Stimulated activated CD8-positive, alpha-beta memory T cell treated with anti-CD3 and anti-CD28 coated beads, Interleukin-7, amount 100 ng/mL, for 24 hours (primary cell): ENCODE measurements around the gene DHX32.
"Not testable (repeated sequence)": the region's sequence is repeated elsewhere in the genome, so short reads cannot be mapped to it uniquely, and the experiment has no call there.

Experiments used
- DNase-seq: peaks from one replicate; pipeline ENCODE4 v3.0.0-alpha.2; 2020; ENCODE audit warnings: low read depth

Gene DHX32, protein sequence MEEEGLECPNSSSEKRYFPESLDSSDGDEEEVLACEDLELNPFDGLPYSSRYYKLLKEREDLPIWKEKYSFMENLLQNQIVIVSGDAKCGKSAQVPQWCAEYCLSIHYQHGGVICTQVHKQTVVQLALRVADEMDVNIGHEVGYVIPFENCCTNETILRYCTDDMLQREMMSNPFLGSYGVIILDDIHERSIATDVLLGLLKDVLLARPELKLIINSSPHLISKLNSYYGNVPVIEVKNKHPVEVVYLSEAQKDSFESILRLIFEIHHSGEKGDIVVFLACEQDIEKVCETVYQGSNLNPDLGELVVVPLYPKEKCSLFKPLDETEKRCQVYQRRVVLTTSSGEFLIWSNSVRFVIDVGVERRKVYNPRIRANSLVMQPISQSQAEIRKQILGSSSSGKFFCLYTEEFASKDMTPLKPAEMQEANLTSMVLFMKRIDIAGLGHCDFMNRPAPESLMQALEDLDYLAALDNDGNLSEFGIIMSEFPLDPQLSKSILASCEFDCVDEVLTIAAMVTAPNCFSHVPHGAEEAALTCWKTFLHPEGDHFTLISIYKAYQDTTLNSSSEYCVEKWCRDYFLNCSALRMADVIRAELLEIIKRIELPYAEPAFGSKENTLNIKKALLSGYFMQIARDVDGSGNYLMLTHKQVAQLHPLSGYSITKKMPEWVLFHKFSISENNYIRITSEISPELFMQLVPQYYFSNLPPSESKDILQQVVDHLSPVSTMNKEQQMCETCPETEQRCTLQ

DNA sequence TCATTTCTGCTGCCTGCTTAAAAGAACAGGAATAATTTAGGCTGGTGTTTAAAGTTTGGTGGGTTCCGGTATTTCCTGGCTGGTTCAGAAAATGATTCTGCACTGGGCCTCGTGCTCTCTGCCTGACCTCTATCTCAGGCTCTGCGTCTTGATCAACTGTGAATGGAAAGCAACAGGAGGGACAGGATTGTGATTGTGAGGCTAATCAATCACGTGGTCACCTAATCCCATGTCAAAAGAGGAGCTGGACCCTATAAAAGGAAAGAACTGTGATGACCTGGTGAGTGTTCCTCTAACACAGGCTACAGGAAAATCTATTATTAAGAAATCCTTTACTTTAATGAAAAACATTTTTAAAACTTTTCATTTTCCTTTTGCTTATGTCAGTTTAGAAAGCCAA is at the start of gene DHX32:
Gene DHX32, minus strand, starts transcription at position 101 of the 400 bp plus-strand sequence. CDS start 468 bp downstream, outside the sequence.
- DNase-seq, result no peak

DNA sequence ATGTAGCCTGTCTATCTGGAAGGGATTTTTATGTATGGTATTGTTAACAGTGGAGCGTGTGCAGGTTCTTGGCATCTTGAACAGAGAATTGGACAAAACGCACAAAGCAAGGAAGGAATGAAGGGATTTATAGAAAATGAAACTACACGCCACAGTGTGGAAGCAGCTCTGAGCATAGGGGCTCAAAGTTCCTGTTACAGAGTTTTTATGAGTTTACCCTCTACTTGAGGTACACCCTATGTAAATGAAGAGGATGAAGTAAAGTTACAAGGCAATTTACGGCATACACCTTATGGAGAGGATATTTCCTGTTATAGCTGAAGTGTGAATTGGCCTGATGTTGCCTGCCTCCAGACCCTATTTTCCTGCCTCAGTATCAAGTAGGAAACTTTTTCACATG is 48.5 kb upstream of the DHX32 start:
- no peak for DNase-seq

DNA sequence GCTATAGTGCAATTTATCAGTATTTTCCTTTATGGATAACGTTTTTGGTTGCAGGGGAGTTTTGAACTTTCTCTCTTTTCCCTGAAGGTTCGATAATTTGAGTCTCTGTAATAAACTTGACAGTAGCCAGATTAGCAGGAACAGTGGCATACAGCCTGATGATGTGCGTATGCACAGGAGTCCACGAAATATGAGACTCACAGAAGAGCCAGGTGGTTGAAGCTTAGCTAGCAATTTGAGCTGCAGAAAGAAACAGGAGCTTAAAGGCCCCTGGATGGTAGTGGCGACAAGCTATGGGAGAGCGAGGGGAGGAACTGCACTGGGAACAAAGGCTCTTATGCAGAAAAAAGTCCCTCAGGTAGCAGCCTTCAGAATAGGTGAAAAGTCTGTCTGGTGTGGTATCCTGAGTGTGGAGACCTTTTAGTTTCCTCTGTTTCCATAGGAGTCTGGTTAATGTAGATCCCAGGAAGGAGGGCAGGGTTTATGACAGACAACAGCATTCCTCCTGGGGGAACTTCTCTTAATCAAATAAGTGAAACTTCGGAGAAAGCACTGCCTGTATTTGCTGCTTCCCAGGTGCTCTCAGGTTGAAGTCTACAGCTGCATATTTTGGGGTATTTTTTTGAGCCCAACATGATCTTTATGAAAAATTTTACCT is 48.0 kb upstream of the DHX32 start:
- DNase-seq, result no peak

DNA sequence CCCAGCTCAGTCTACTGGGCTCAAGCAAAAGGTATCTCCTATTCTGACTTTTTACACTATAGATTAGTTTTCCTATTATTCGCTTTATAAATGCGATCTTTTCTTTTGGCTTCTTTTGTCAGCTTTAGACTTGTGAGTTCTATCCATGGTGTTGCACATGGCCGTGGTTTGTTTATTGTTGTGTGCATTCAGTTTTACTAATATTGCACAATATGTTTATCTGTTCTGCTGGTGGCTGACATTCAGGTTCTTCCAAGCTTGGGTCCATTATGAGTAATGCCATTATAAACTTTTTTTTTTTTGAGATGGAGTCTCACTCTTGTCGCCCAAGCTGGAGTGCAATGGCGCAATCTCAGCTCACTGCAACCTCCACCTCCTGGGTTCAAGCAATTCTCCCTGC is 46.2 kb upstream of the DHX32 start:
- DNase-seq, result not testable (repeated sequence)

DNA sequence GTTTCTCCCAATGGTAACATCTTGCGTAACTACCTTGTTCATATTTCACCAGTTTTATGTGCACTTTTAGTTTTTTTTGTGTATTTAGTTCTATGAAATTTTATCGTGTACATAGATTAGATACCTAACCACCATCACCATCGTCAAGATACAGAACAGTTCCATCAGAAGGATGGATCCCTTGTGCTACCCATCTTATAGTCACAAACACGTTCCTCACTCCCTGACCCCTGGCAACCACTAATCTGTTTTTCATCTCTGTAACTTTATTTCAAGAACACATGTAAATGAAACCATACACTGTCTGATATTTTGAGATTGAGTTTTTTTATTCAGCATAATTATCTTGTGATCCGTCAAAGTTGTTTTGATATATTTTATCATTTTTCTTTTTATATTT is 45.2 kb upstream of the DHX32 start:
- DNase-seq, result no peak

DNA sequence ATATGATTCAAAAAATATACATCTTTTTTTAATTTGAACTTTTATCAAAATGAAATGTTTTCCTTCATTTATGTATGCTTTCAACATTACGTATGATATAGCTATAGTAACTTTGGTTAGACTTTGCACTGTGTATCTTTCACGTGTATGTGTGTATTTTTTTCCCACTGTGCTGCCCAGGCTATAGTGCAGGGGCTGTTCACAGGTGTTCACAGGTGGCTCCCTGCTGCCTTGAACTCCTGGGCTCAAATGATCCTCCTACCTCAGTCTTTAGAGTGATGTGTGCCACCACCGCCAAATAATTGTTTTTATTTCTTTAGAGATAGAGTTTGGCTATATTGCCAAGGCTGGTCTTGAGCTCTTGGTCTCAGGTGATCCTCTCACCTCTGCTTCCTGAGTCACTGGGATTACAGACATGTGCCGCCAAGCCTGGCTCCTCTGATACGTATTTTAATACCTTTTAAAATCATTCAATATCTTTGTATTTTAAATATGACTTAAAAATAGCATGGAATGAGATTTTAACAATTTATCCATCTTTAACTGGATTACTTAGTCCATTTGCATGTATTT is 44.3 kb upstream of the DHX32 start:
- no peak for DNase-seq

DNA sequence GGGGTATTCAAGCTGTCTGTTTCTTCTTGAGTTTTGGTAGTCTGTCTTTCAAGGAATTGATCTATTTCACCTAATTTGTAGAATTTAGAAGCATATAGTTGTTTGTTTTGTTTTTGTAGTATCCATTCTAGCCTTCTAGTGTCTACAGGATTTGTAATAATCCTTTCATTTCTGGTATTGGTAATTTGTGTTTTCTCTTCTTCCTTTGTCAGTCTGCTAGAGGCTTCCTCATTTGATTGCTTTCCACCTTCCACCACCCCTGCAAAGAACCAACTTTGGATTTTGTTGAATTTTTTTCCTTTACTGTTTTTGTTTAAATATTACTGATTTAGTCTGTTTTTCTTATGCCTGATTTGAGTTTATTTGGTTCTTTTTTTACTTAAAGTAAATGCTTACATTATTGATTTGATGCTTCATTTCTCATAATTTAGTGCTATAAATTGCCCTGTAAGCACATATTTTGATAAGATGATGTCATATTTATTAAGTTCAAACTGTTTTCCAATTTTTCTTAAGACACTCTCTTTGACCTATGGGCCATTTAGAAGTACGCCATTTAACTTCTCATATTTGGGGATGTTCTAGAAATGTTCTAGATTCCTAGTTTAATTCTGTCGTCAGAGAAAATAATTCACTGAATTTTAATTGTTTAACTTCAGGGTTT is 40.7 kb upstream of the DHX32 start:
- not testable (repeated sequence) for DNase-seq

DNA sequence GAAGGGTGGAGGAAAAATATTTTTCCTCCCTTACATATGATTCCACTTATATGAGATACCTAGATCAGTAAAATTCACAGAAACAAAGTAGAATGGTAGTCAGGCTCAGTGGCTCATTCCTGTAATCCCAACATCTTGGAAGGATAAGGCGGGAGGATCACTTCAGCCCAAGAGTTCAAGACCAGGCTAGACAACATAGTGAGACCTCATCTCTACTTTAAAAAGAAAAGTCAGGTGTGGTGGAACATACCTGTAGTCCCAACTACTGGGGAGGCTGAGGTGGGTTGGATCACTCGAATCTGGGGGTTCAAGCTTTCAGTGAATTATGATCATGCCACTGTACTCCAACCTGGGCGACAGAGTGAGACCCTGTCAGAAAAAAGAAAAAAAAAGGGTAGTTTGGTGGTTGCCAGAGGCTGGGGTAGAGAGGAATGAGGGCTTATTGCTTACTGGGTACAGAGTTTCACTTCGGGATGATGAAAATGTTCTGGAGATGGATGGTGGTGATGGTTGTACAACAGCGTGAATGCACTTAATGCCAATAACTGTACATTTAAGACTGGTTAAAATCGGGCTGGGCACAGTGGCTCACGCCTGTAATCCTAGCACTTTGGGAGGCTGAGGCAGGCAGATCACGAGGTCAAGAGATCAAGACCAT is 36.7 kb upstream of the DHX32 start:
- not testable (repeated sequence) for DNase-seq

DNA sequence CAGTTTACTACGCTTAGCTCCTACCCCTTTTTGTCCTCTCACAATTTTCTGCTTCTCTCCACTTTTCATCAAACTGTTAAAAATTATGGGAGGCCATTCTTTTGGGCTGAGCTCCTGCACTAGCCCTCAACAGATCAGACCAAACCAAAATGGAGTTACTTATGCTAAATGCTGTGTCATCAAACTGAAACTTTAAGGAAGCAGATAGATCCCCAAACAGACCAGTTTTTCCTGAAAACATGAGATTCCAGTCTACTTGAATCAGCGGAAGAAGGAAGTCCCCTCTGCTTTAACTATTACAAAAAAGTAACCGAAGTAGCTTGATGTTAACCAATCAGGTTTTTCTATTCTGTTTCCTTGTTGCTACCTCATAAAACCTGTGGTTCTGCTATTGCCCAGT is 35.9 kb upstream of the DHX32 start:
- no peak for DNase-seq

DNA sequence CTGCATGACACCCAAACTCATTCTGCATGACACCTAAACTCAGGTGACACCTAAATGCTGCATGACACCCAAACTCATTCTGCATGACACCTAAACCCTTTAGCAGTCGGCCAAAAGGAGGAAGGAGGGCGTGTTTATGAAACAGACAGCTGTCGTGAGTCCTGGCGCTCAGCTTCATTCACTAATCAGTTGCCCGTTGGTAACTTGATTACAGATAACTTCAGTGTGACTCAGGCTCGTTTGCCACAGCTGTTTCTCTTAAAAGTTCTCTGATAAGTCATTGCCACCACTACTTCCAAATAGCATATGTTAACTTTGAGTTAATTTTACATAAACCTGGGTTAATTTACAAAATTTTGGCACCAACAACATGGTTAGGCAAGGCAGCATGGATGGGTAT is 32.2 kb upstream of the DHX32 start:
- not testable (repeated sequence) for DNase-seq

DNA sequence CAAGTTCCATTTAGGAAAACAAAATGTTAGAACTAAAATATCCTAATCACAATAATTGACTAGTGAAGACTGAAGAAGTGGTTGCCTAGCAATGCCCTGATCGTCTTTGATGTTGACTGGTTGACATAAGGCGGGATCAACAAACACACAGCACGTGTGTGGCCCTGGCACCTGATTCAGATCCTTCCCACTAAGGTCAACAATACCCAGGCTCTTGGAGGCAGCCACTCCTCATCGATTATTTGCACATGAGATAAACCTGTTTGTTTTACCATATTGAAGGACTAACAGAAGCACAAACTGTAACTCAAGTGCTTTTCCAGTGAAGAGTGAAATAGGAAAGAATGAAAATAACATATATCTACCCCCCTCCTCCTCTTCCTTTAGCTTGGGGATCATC is 30.9 kb upstream of the DHX32 start:
- no peak for DNase-seq

DNA sequence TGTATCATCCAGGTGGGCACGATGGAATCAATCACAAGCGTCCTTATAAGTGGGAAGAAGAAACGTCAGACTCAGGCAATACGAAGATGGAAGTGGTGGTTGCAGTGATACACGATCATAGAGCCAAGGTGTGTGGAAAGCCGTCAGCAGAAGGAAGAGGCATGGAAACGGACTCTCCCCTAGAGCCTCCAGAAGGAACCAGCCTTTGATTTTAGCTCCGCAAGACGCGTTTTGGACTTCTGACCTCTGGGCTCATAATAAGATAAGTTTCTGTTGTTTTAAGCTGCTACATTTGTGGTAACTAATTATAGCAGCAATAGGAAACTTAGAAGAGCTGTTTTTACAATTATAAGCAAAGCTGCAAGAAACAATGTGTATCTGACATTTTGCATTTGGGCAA is 30.1 kb upstream of the DHX32 start:
- DNase-seq, result no peak

DNA sequence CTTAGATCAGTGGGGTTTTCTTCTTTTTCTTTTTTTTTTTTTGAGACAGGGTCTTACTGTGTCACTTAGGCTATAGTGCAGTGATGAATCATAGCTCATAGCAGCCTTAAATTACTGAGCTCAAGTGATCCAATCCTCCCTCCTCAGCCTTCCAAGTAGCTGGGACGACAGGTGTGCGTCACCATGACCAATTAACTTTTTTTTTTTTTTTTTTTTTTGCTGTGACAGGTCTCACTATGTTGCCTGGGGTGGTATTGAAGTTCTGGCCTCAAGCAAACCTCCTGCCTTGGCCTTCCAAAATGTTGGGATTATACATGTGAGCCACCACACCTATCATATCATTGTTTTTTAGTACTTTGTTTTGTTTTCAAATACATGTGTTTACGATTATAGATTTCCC is 28.4 kb upstream of the DHX32 start:
- DNase-seq, result not testable (repeated sequence)

DNA sequence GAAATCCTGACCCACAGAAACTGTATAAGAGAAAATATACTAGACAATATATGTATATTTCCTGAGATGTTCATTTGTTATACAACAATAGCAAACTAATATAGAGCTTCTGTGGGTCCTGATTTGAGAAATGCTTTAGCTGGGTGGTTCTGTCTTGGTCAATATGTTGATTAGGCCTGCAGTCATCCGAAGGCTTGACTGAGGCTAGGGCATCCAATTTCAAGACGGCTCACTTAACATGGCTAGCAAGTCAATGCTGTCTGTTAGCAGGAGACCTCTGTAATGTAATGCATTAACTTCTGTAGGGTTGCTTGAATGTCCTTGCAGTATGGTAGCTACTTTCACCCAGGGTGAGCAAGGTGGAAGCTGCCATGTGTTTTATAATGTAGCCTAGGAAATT is 27.7 kb upstream of the DHX32 start:
- not testable (repeated sequence) for DNase-seq

DNA sequence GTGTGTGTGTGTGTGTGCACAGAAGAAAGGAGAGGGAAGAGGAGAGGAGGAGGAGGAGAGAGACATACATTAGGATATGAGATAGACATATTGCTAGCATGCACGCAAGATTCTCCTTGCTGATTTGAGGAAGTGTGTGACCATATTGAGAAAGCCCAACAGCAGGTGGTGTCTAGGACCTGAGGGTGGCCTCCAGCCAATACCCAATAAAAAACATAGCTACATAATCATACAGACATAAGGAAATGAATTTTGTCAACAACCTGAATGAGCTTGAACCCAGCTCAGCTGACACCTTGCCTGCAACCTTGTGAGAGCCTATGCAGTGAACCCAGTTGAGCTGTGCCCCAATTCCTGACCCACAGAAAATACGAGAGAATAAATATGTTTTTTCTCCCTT is 26.5 kb upstream of the DHX32 start:
- not testable (repeated sequence) for DNase-seq

DNA sequence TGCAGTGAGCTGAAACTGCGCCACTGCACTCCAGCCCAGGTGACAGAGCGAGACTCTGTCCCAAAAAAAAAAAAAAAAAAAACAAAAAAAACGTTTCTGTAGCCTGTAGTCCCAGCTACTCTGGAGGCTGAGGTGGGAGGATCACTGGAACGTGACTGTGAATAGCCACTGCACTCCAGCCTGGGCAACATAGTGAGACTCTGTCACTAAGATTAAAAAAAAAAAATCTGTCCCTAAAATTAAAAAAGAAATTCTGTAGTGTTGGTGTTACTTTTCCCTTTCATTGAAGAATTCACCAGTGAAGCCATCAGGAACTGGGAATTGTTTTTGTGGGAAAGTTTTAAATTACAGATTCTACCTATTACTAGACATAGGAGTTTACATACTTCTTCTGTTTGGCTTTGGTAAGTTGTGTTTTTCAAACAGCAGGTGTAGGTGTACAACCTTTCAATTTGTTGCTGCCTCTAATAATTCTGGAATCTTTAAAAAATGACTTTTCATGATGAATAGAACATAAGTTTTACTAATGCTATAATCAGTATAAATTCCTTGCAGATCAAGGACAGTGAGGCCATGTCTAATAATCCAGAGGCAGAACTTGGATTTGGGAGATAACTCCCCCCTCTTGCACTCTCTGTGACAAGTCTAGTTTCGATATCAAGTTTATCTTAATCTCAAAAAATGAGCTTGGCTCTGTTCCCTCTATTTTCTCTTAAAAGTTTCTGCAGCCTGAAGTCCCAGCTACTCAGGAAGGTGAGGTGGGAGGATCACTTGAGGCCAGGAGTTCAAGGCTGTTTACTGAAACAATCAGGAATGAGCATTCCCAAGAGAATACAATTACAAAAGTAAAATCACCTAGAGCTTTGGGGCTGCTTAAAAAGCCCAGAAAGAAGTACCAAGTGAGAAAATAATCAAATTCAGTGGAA is 24.2 kb upstream of the DHX32 start:
- DNase-seq, result not testable (repeated sequence)

DNA sequence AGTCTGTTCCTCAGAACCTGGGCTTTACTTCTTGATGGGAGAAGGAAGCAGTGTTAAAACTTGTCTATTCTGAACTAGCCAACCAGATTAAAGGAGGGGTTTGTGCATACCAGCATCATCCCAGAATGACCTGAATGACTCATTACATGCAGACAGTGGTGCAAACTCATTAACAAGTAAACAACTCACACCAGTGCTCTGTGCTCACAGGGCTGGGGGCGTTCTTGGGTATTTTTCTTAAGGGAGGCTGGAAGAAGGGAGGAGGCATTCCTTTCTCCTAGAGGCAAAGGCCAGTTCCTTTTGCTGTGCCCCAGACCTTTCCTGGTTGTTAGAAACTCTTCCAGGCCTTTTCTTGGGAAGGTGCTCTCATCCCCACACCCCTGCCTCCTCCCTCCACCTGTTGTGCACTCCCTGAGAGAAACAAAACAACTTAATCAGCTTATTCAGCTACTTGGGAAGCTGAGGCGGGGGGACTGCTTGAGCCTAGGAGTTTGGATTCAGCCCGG is 22.1 kb upstream of the DHX32 start:
- not testable (repeated sequence) for DNase-seq

DNA sequence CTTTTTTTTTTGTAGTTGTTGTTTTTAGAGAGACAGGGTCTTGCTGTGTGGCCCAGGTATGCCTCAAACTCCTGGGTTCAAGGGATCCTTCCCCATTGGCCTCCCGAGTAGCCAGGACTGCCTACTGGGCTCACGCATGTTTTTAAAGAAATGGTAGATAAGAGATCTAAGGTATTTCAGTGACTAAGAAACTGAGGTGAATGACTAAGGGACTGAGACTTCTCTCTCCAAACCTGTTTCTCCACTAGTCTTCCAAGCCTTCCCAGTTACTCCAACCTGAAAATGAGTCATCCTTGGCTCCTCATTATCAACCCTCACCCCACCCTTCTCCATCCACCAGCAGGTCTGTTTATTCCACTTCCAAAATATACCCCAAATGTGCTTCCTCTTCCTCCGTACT is 19.9 kb upstream of the DHX32 start:
- DNase-seq, result not testable (repeated sequence)

DNA sequence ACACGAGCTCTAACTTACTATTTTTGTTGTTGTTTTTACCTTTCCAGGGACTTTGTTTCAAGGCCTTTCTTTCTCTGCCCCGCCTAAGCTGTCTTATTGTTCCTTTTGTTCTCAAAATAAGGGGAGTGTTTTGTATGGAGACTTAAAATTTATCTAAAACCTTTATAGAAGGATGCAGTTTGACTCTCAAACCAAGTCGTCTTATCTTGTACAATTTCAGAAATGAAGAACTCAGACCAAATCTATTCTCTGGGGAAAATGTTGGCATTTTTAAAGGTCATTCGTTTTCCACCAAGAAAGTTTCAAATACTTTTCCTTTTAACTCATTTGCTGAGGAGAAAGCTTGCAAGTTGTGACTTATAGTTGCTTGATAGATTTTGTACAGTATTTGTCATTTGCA is 16.2 kb upstream of the DHX32 start:
- not testable (repeated sequence) for DNase-seq
